Prostate gland (tissue), 2 donors: ENCODE data around the gene CERS3. TPM values are rescaled to one million over a fixed set of nuclear protein-coding genes. Genes with fewer than 3 reads are reported as not detected.

Experiments used
- DNase-seq: peaks from one replicate; pipeline ENCODE4 v3.0.0-alpha.2; 2019; ENCODE audit warnings: low spot score
- H3K27ac ChIP-seq, 2 donors: fragments of 200-600 bp; sonication (generic); 2 replicates each; pipeline ENCODE4 v1.5.1; 2017 to 2019
- H3K27me3 ChIP-seq: fragments of 200-600 bp; sonication (generic); replicated peaks from 2 replicates; pipeline ENCODE4 v1.5.1; 2019; ENCODE audit not compliant: insufficient read depth
- H3K36me3 ChIP-seq, 2 donors: fragments of 200-600 bp; sonication (generic); 1 replicate in 1 of 2; 2 replicates in 1 of 2; pipeline versions ENCODE4 v1.5.1 to v1.8.1; 2017 to 2019
- H3K4me1 ChIP-seq: fragments of 200-600 bp; sonication (generic); replicated peaks from 2 replicates; pipeline ENCODE4 v1.5.1; 2019
- H3K4me3 ChIP-seq, 2 donors: fragments of 200-600 bp; sonication (generic); 2 replicates each; pipeline ENCODE4 v1.5.1; 2017 to 2019
- H3K9me3 ChIP-seq: fragments of 200-600 bp; sonication (generic); 2 replicates; pipeline ENCODE4 v1.5.1; 2017
- POLR2A ChIP-seq: fragments of 450-650 bp; IDR thresholded peaks from one replicate; pipeline ENCODE4 v1.6.1; 2016; ENCODE audit warnings: antibody characterized with exemption, mild to moderate bottlenecking
- POLR2AphosphoS5 ChIP-seq: sonication (generic); formaldehyde crosslinking; IDR thresholded peaks from one replicate; pipeline ENCODE4 v1.6.1; 2017; ENCODE audit warnings: antibody characterized with exemption
- WGBS: methylation state at CpG from one replicate; pipeline ENCODE4 v1.1.5; 2018; 5-methylcytosine and 5-hydroxymethylcytosine counted together
- intact Hi-C: fragments of 100-400 bp; cut with DNase I; formaldehyde crosslinking; loops from one replicate; pipeline ENCODE4 v1.14.2; 2022
- total RNA-seq, 2 donors: library from RNA; depleted of rRNA; stranded (reverse); fragments of >200 nt; gene quantifications; one replicate each; pipeline ENCODE4 v1.1.0, GENCODE V29; 2016
- TF ChIP-seq, protein P1 (sequence below), 4 experiments: fragments of 200-600 bp in 2 of 4; fragments of 450-650 bp in 2 of 4; sonication (generic) in 2 of 4; IDR thresholded peaks; 1 replicate in 3 of 4; 2 replicates in 1 of 4; pipeline ENCODE4 v1.5.1; 2016 to 2019; ENCODE audit warnings: antibody characterized with exemption in 4 of 4, mild to moderate bottlenecking in 2 of 4, moderate library complexity in 2 of 4

CERS3 gene
- total RNA-seq, 2 donors from 2014 or later, result 0.73 to 4.0 TPM

DNA sequence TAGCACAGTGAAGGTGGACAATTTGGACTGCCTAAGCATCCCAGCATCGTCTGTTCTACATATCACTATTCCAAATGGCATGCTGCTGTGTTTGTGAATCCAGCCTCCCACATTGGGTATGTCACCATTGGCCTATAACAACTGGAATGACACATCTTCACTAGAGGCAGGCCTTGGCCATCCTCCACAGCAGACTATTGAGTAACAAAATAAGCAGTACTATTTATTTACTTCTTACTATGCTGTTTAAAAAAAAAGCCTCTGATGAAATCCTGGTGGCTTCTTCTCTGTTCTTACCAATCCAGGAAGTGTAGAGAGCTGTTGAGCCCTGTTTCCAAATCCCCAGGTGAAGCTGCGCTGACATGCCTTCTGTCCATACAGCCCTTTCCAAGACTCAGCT lies 30.6 kb upstream of the CERS3 start:
- H3K9me3 ChIP-seq, result no peaks in the 10 kb centered on the region
- intact Hi-C loops, result no loop called here
- no peaks in the 10 kb centered on the region for H3K36me3 ChIP-seq
- peak; percentile 46 for DNase-seq
- no peak overlapping the region for H3K4me3 ChIP-seq
- H3K4me1 ChIP-seq, result no peaks in the 10 kb centered on the region
- TF ChIP-seq POLR2AphosphoS5 (peak; percentile 47), POLR2A (no peak)
- TF ChIP-seq, protein P1, sequence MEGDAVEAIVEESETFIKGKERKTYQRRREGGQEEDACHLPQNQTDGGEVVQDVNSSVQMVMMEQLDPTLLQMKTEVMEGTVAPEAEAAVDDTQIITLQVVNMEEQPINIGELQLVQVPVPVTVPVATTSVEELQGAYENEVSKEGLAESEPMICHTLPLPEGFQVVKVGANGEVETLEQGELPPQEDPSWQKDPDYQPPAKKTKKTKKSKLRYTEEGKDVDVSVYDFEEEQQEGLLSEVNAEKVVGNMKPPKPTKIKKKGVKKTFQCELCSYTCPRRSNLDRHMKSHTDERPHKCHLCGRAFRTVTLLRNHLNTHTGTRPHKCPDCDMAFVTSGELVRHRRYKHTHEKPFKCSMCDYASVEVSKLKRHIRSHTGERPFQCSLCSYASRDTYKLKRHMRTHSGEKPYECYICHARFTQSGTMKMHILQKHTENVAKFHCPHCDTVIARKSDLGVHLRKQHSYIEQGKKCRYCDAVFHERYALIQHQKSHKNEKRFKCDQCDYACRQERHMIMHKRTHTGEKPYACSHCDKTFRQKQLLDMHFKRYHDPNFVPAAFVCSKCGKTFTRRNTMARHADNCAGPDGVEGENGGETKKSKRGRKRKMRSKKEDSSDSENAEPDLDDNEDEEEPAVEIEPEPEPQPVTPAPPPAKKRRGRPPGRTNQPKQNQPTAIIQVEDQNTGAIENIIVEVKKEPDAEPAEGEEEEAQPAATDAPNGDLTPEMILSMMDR (IDR thresholded peaks at IDR 0.05), result no peak
- no peak overlapping the region for H3K27ac ChIP-seq
- 79% methylated on average over 2 of the region's 2 CpGs for WGBS
- H3K27me3 ChIP-seq, result no peaks in the 10 kb centered on the region

DNA sequence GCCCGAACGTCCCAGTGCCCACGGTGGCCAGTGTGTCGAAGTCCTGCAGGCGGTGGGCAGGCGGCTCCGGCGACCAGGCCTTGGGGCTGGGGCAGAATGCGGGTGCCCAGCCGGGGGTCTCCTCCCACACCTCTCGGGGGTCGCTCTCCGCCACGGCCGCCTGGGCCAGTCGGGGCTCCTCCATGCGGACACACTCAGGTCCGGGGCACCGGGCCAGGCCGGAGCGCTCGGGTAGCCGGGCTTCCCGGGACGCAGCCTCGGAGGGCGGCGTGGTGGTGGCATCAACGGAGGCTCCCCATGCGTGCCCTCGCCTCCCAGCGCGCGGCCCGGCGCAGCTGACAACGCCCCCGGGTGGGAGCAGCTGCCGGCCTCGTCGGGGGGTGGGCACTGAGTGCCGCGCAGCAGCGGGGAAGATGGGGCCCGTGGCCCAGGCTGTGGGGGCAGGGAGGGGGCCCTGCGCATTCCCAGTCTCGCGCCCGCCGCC lies 30.1 kb upstream of the CERS3 start:
- WGBS, result 90% methylated on average over 32 of the region's 50 CpGs
- no peak for DNase-seq
- Histone ChIP-seq H3K27ac (no peak overlapping the region), H3K4me1 (no peaks in the 10 kb centered on the region), H3K9me3 (no peaks in the 10 kb centered on the region), H3K36me3 (no peaks in the 10 kb centered on the region), H3K4me3 (no peak overlapping the region), H3K27me3 (no peaks in the 10 kb centered on the region)
- intact Hi-C loops, result no loop called here
- TF ChIP-seq, protein P1 (IDR thresholded peaks at IDR 0.05), result no peak
- TF ChIP-seq POLR2A (no peak), POLR2AphosphoS5 (no peak)

DNA sequence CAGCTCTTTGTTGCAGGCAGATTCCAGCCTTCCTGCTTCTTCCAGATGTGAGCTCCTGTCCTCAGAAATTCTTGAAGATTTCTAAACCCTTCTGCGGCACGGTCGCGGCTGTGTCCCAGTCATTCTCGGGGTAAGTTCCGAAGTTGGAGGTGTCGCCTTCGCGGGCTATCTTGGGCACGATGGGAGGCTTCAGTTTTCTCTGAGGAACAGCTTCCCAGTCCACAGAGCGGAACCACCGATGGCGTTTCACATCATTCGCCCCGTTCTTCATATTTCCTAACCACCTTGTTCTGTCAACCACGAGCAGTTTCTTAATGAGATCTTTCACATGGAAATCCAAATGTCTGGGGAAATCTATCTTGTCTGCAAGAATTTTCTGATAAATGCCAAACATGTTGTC lies 24.7 kb upstream of the CERS3 start:
- DNase-seq, result no peak
- no peak overlapping the region for H3K4me3 ChIP-seq
- intact Hi-C loops, result no loop called here
- 96% methylated on average over 16 of the region's 16 CpGs for WGBS
- no peak overlapping the region for H3K27ac ChIP-seq
- H3K36me3 ChIP-seq, result no peaks in the 10 kb centered on the region
- H3K4me1 ChIP-seq, result no peaks in the 10 kb centered on the region
- TF ChIP-seq POLR2A (no peak), POLR2AphosphoS5 (no peak)
- TF ChIP-seq, protein P1 (IDR thresholded peaks at IDR 0.05), result no peak
- H3K27me3 ChIP-seq, result no peaks in the 10 kb centered on the region
- no peaks in the 10 kb centered on the region for H3K9me3 ChIP-seq

DNA sequence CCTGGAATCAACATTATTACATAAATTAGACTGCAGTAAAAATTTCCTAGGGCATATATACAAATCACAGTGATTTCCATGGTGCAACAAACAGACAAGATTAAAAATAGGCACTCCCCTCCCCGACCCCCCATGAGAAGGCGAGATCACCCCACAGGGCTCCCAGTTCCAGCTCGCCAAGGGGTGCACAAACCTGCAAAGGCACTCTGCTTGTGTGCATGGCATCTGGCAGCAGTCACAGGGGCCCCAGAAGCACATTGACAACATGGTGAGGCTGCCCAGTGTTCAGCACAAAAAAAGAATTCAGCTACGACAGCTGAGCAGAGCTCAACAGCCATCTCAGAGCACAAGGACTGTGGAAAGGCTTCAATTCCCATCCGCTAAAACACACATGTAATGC lies 19.2 kb upstream of the CERS3 start:
- intact Hi-C loops, result no loop called here
- H3K36me3 ChIP-seq, result no peaks in the 10 kb centered on the region
- no peak for DNase-seq
- no peak overlapping the region for H3K4me3 ChIP-seq
- H3K27ac ChIP-seq, result no peak overlapping the region
- H3K9me3 ChIP-seq, result no peaks in the 10 kb centered on the region
- H3K4me1 ChIP-seq, result no peaks in the 10 kb centered on the region
- 87% methylated on average over 5 of the region's 5 CpGs for WGBS
- H3K27me3 ChIP-seq, result no peaks in the 10 kb centered on the region
- TF ChIP-seq POLR2A, result no peak
- TF ChIP-seq, protein P1 (IDR thresholded peaks at IDR 0.05), result no peak
- no peak for TF ChIP-seq POLR2AphosphoS5

DNA sequence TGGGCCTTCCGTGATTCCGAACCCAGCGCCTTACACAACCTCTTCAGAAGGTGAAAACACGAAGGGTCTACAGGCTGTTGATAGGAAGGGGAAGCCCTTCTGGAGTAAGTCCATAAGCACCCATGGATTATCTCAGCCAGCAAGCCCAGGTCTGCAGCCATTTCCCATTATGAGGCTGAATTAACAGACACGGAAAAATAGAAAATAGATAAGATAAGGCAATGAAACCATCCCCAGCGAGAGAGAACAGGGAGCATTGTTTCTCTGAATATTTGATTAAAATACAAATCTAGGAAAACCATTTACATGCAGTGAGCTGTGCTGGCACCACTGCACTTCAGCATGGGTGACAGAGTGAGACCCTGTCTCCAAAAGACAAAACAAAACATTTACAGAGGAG lies 16.2 kb upstream of the CERS3 start:
- H3K27me3 ChIP-seq, result no peaks in the 10 kb centered on the region
- H3K4me3 ChIP-seq, result no peak overlapping the region
- no peaks in the 10 kb centered on the region for H3K36me3 ChIP-seq
- no peaks in the 10 kb centered on the region for H3K4me1 ChIP-seq
- no peak for DNase-seq
- no peaks in the 10 kb centered on the region for H3K9me3 ChIP-seq
- WGBS, result 84% methylated on average over 6 of the region's 6 CpGs
- TF ChIP-seq POLR2AphosphoS5 (no peak), POLR2A (no peak)
- TF ChIP-seq, protein P1 (IDR thresholded peaks at IDR 0.05), result no peak
- intact Hi-C loops, result no loop called here
- no peak overlapping the region for H3K27ac ChIP-seq
